Brain microvascular endothelial cell (primary cell): Measurements from ENCODE around the gene BMPR1A.
"Not testable (repeated sequence)": the region's sequence is repeated elsewhere in the genome, so short reads cannot be mapped to it uniquely, and the experiment has no call there.

Experiments
- DNase-seq: peaks from one replicate; pipeline ENCODE4 v3.0.0-alpha.2; 2020
- H3K27ac ChIP-seq: fragments of 250-450 bp; sonication (Bioruptor Pico); 2 replicates; pipeline ENCODE4 v1.5.1; 2020; ENCODE audit warnings: mild to moderate bottlenecking, moderate library complexity
- H3K27me3 ChIP-seq: fragments of 250-450 bp; sonication (Bioruptor Pico); replicated peaks from 2 replicates; pipeline ENCODE4 v1.5.1; 2020; ENCODE audit warnings: mild to moderate bottlenecking
- H3K36me3 ChIP-seq: fragments of 250-450 bp; sonication (Bioruptor Pico); replicated peaks from 2 replicates; pipeline ENCODE4 v1.5.1; 2020; ENCODE audit warnings: mild to moderate bottlenecking
- H3K4me3 ChIP-seq: 2 replicates; pipeline ENCODE4 v1.5.1; 2011; ENCODE audit warnings: low read depth, mild to moderate bottlenecking, control low read depth, low read length, moderate library complexity
- CTCF ChIP-seq: IDR thresholded peaks from 2 replicates; pipeline ENCODE4 v1.5.1; 2011; ENCODE audit warnings: low read depth, mild to moderate bottlenecking, moderate library complexity, low read length, control low read depth, inconsistent platforms; ENCODE audit errors: missing control alignments
- in situ Hi-C: cut with HindIII; loops from 2 replicates; pipeline ENCODE4 v1.10.0; 2017; ENCODE audit warnings: low sequenced_read_pairs, low pct_ligation_motif_present

The BMPR1A gene

GRCh38 chr10:86970982-86971231 is 214.5 kb downstream of the BMPR1A start:
- Histone ChIP-seq H3K27me3 (no peaks in the 10 kb centered on the region), H3K4me3 (peak overlapping the region; percentile 59), H3K27ac (no peak overlapping the region), H3K36me3 (no peaks in the 10 kb centered on the region)
- in situ Hi-C loops, result no loop called here
- TF ChIP-seq CTCF, result no peak
- DNase-seq, result no peak

GRCh38 chr10:86971232-86971991 is 215.0 kb downstream of the BMPR1A start:
- H3K4me3 ChIP-seq, result peak overlapping the region; percentile 59
- no peaks in the 10 kb centered on the region for H3K27me3 ChIP-seq
- DNase-seq, result peak; percentile 27
- in situ Hi-C loops, result no loop called here
- peak; percentile 32 for TF ChIP-seq CTCF
- H3K36me3 ChIP-seq, result no peaks in the 10 kb centered on the region
- no peak overlapping the region for H3K27ac ChIP-seq

- Histone ChIP-seq H3K27ac (no peak overlapping the region), H3K27me3 (no peaks in the 10 kb centered on the region), H3K4me3 (no peak overlapping the region), H3K36me3 (no peaks in the 10 kb centered on the region)
- in situ Hi-C loops, result no loop called here
- no peak for TF ChIP-seq CTCF
- DNase-seq, result no peak
Observed at GRCh38 chr10:86972613-86973380, 216.4 kb downstream of the BMPR1A start.

- H3K36me3 ChIP-seq, result no peaks in the 10 kb centered on the region
- no peak overlapping the region for H3K27ac ChIP-seq
- in situ Hi-C loops, result no loop called here
- no peak for TF ChIP-seq CTCF
- DNase-seq, result no peak
- no peak overlapping the region for H3K4me3 ChIP-seq
- H3K27me3 ChIP-seq, result no peaks in the 10 kb centered on the region
Observed at GRCh38 chr10:86974484-86974883, 218.1 kb downstream of the BMPR1A start.

- Histone ChIP-seq H3K36me3 (no peaks in the 10 kb centered on the region), H3K27ac (no peak overlapping the region), H3K4me3 (no peak overlapping the region), H3K27me3 (no peaks in the 10 kb centered on the region)
- no peak for DNase-seq
- no peak for TF ChIP-seq CTCF
- in situ Hi-C loops, result no loop called here
Observed at GRCh38 chr10:86976362-86977056, 220.1 kb downstream of the BMPR1A start.

- H3K4me3 ChIP-seq, H3K27ac ChIP-seq, H3K27me3 ChIP-seq, DNase-seq, H3K36me3 ChIP-seq, in situ Hi-C loops: not testable (repeated sequence)
Observed at GRCh38 chr10:86978457-86978856, 222.0 kb downstream of the BMPR1A start.
